Aorta (tissue), 5 donors: ENCODE data around the gene NXPH3. TPM values are rescaled to one million over a fixed set of nuclear protein-coding genes. Genes with fewer than 3 reads are reported as not detected.

Experiments used
- ATAC-seq: fragments of 200-7000 bp; cut with Tn5 transposase; one replicate; pipeline ENCODE4 v1.9.1; 2022; ENCODE audit warnings: moderate library complexity; ENCODE audit not compliant: low FRiP score
- DNase-seq, 2 donors: peaks; one replicate each; pipeline ENCODE4 v3.0.0-alpha.2; 2020
- H3K27ac ChIP-seq, 2 donors: one replicate each; pipeline ENCODE4 v1.5.1; 2013; ENCODE audit warnings: low read length in 2 of 2, mild to moderate bottlenecking in 2 of 2, moderate library complexity in 2 of 2, control low read depth in 1 of 2, inconsistent platforms in 1 of 2, low read depth in 1 of 2
- H3K27me3 ChIP-seq, 2 donors: one replicate each; pipeline ENCODE4 v1.6.1; 2013; ENCODE audit warnings: control low read depth in 1 of 2, low read length in 1 of 2, mild to moderate bottlenecking in 1 of 2, moderate library complexity in 1 of 2; ENCODE audit not compliant: insufficient read depth in 2 of 2, control insufficient read depth in 1 of 2
- H3K36me3 ChIP-seq, 2 donors: one replicate each; pipeline ENCODE4 v1.6.1; 2013; ENCODE audit warnings: control low read depth in 1 of 2, low read length in 1 of 2, mild to moderate bottlenecking in 1 of 2; ENCODE audit not compliant: insufficient read depth in 2 of 2, control insufficient read depth in 1 of 2
- H3K4me1 ChIP-seq, 2 donors: one replicate each; pipeline ENCODE4 v1.6.1; 2013; ENCODE audit warnings: low read length in 2 of 2, control low read depth in 1 of 2, mild to moderate bottlenecking in 1 of 2, moderate library complexity in 1 of 2; ENCODE audit not compliant: insufficient read depth in 2 of 2, control insufficient read depth in 1 of 2
- H3K4me3 ChIP-seq, 2 donors: one replicate each; pipeline ENCODE4 v1.5.1; 2013; ENCODE audit warnings: low read length in 2 of 2, control low read depth in 1 of 2, mild to moderate bottlenecking in 1 of 2
- H3K9me3 ChIP-seq: one replicate; pipeline ENCODE4 v1.6.1; 2013; ENCODE audit warnings: mild to moderate bottlenecking, low read length; ENCODE audit not compliant: control insufficient read depth
- whole genome bisulfite sequencing, 2 donors: extraction: QIAGEN DNeasy Blood & Tissue Kit; methylation state at CpG; one replicate each; pipeline ENCODE4 v1.1.7; 2013; 5-methylcytosine and 5-hydroxymethylcytosine counted together
- intact Hi-C, 2 donors: fragments of 100-400 bp; cut with DNase I; formaldehyde crosslinking; loops; one replicate each; pipeline versions ENCODE4 v1.14.2 to v1.15.0; 2022
- polyA plus RNA-seq, 2 donors: library from polyadenylated mRNA; stranded (reverse); fragments of 200-250 nt; gene quantifications; one replicate each; pipeline ENCODE4 v1.2.3, GENCODE V29; 2013
- total RNA-seq, 2 donors: library from RNA; stranded (reverse); fragmentation: NEBNext Ultra II Directional; extraction: Animal tissue kit (Norgen Biotek cat#: 25700); gene quantifications; one replicate each; pipeline ENCODE4 v1.2.1, GENCODE V29; 2021
- donor health status: healthy with polysubstance abuse.
- donor health status: Bipolar disorder and iron deficiency.
- donor health status: DM: no; HTN: no; CAD: no.
- donor health status: DM: no; HTN: no; CAD: no.
- donor health status: DM: yes; HTN: yes; CAD: no.

Gene NXPH3
- total and polyA plus RNA-seq, 4 donors = 40.4 to 87.5 (median 65.5) TPM

GRCh38 chr17:49588726-49589576 lies 13.3 kb downstream of the NXPH3 start:
- no peak for ATAC-seq
- intact Hi-C loops = no loop called here

GRCh38 chr17:49589577-49589927 lies 13.9 kb downstream of the NXPH3 start:
- no peaks in the 10 kb centered on the region for H3K9me3 ChIP-seq
- intact Hi-C loops = no loop called here
- peaks cover 0 to 2% of the 10 kb centered on the region in 2 donors for H3K36me3 ChIP-seq
- ATAC-seq (no peak), DNase-seq (no peak)
- H3K4me1 ChIP-seq = peaks cover 2% of the 10 kb centered on the region in 2 donors
- WGBS, 2 donors = 91 to 93% methylated on average over 2 of the region's 2 CpGs
- peak overlapping the region; percentile 62 to 90 for H3K27ac ChIP-seq
- no peak overlapping the region for H3K4me3 ChIP-seq
- H3K27me3 ChIP-seq = no peaks in the 10 kb centered on the region

More at GRCh38 chr17:49588726-49589576, 13.3 kb downstream of the NXPH3 start:
- no peaks in the 10 kb centered on the region for H3K9me3 ChIP-seq
- H3K36me3 ChIP-seq = peaks cover 0 to 2% of the 10 kb centered on the region in 2 donors
- peaks cover 2 to 3% of the 10 kb centered on the region in 2 donors for H3K4me1 ChIP-seq
- H3K4me3 ChIP-seq = no peak overlapping the region
- H3K27me3 ChIP-seq = no peaks in the 10 kb centered on the region
- H3K27ac ChIP-seq = peak overlapping the region; percentile 62 to 90
- no peak for DNase-seq
- 56 to 57% methylated on average over 8 of the region's 8 CpGs for WGBS, 2 donors

GRCh38 chr17:49590874-49591273 lies 15.2 kb downstream of the NXPH3 start:
- Histone ChIP-seq H3K9me3 (no peaks in the 10 kb centered on the region), H3K4me3 (no peak overlapping the region), H3K4me1 (peaks cover 2% of the 10 kb centered on the region in 2 donors), H3K36me3 (peaks cover 2% of the 10 kb centered on the region in 2 donors), H3K27me3 (no peaks in the 10 kb centered on the region), H3K27ac (no peak overlapping the region)
- no peak for DNase-seq
- no peak for ATAC-seq
- WGBS, 2 donors = 95 to 98% methylated on average over 4 of the region's 4 CpGs
- intact Hi-C loops = no loop called here

GRCh38 chr17:49592263-49592662 lies 16.6 kb downstream of the NXPH3 start:
- DNase-seq = no peak
- peaks cover 2 to 5% of the 10 kb centered on the region in 2 donors for H3K36me3 ChIP-seq

GRCh38 chr17:49595328-49595727 lies 19.7 kb downstream of the NXPH3 start:
- intact Hi-C loops = loop anchor here in 1 of 2 donors (5.0 kb wide), 1 partner anchor 77 kb away; no protein-coding TSS in a partner anchor
- no peak for DNase-seq
- Histone ChIP-seq H3K36me3 (peaks cover 4 to 8% of the 10 kb centered on the region in 2 donors), H3K4me3 (no peak overlapping the region), H3K4me1 (no peaks in the 10 kb centered on the region), H3K27ac (no peak overlapping the region), H3K27me3 (no peaks in the 10 kb centered on the region), H3K9me3 (no peaks in the 10 kb centered on the region)
- WGBS, 2 donors = 90 to 95% methylated on average over 3 to 4 of the region's 4 CpGs
- no peak for ATAC-seq

More at GRCh38 chr17:49592263-49592662, 16.6 kb downstream of the NXPH3 start:
- H3K9me3 ChIP-seq = no peaks in the 10 kb centered on the region
- no peak for ATAC-seq
- H3K4me3 ChIP-seq = no peak overlapping the region
- H3K27ac ChIP-seq = no peak overlapping the region
- WGBS, 2 donors = 92 to 95% methylated on average over 3 of the region's 3 CpGs
- no peaks in the 10 kb centered on the region for H3K27me3 ChIP-seq
- intact Hi-C loops = no loop called here
- peaks cover 2% of the 10 kb centered on the region in 2 donors for H3K4me1 ChIP-seq

- DNase-seq (no peak), ATAC-seq (no peak)
- Histone ChIP-seq H3K27me3 (no peaks in the 10 kb centered on the region), H3K9me3 (no peaks in the 10 kb centered on the region), H3K27ac (no peak overlapping the region), H3K36me3 (peaks cover 8% of the 10 kb centered on the region in 2 donors), H3K4me1 (no peaks in the 10 kb centered on the region), H3K4me3 (no peak overlapping the region)
- intact Hi-C loops = loop anchor here in 1 of 2 donors (5.0 kb wide), 1 partner anchor 76 kb away; no protein-coding TSS in a partner anchor
- WGBS, 2 donors = 93 to 95% methylated on average over 4 of the region's 4 CpGs
Measured at GRCh38 chr17:49595980-49596379, 20.3 kb downstream of the NXPH3 start.

GRCh38 chr17:49596613-49597244 lies 21.1 kb downstream of the NXPH3 start:
- intact Hi-C loops = loop anchor here in 1 of 2 donors (5.0 kb wide), 1 partner anchor 76 kb away; no protein-coding TSS in a partner anchor
- Histone ChIP-seq H3K27me3 (no peaks in the 10 kb centered on the region), H3K9me3 (no peaks in the 10 kb centered on the region), H3K36me3 (peaks cover 8 to 9% of the 10 kb centered on the region in 2 donors), H3K27ac (no peak overlapping the region), H3K4me3 (no peak overlapping the region), H3K4me1 (no peaks in the 10 kb centered on the region)
- WGBS, 2 donors = 93 to 96% methylated on average over 6 of the region's 6 CpGs
- DNase-seq (no peak), ATAC-seq (no peak)

- no peak overlapping the region for H3K27ac ChIP-seq
- 81 to 86% methylated on average over 4 of the region's 4 CpGs for WGBS, 2 donors
- H3K9me3 ChIP-seq = no peaks in the 10 kb centered on the region
- no peak for DNase-seq
- intact Hi-C loops = loop anchor here in 1 of 2 donors (5.0 kb wide), 1 partner anchor 75 kb away; no protein-coding TSS in a partner anchor
- peaks cover 6 to 10% of the 10 kb centered on the region in 2 donors for H3K36me3 ChIP-seq
- no peaks in the 10 kb centered on the region for H3K4me1 ChIP-seq
- H3K27me3 ChIP-seq = no peaks in the 10 kb centered on the region
- H3K4me3 ChIP-seq = no peak overlapping the region
- ATAC-seq = no peak
Measured at GRCh38 chr17:49597436-49597835, 21.8 kb downstream of the NXPH3 start.
